ENCODE data around the gene GDPGP1. TPM values are rescaled to one million over a fixed set of nuclear protein-coding genes. Genes with fewer than 3 reads are reported as not detected.

GDPGP1 gene
- polyA plus RNA-seq, 2 of the 4 experiments (the other 2 are of a cell fraction) = 4.4 to 5.7 TPM

DNA sequence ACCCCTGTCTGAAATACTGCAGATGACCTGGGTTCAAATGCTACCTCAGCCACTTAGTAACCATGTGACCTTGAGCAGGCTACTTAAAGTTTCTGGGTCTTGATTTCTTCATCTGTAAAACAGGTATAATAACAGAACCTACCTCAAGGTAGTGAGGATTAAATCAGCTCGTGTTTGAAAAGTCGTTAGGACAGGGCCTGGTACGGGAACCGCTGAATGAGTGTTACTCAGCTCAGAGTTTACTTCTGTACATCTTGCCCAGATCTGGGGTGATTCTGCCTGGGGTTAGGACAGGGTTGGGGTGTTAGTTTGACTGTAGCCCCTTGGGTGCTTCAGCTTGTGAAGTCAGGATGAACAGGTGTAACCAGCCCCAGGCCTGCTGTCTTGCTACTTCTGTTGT, 31.1 kb upstream of the GDPGP1 start:
- TF ChIP-seq ESRRA (IDR thresholded peaks at IDR 0.05; ENCODE audit: borderline replicate concordance, low read length) (no peak), MAFK (IDR thresholded peaks at IDR 0.05; ENCODE audit: partially characterized antibody) (no peak), MYC (IDR thresholded peaks at IDR 0.05; ENCODE audit: borderline replicate concordance, low read length) (no peak), HOXA7 (CRISPR knock-in tag; IDR thresholded peaks at IDR 0.05) (no peak), SREBF2 (IDR thresholded peaks at IDR 0.05) (no peak), GATA3 (IDR thresholded peaks at IDR 0.05; ENCODE audit: borderline replicate concordance) (no peak), RNF2 (IDR thresholded peaks at IDR 0.05; ENCODE audit: borderline replicate concordance, low read depth) (no peak), TP53 (CRISPR knock-in tag; IDR thresholded peaks at IDR 0.05) (no peak), NR3C1 (IDR thresholded peaks at IDR 0.05) (no peak), CBX2 (IDR thresholded peaks at IDR 0.05; ENCODE audit: borderline replicate concordance, low read depth) (no peak), JUNB (IDR thresholded peaks at IDR 0.05) (no peak), RARB (CRISPR knock-in tag; IDR thresholded peaks at IDR 0.05) (no peak), TFCP2L1 (CRISPR knock-in tag; IDR thresholded peaks at IDR 0.05) (no peak)
- TF ChIP-seq, protein P1, sequence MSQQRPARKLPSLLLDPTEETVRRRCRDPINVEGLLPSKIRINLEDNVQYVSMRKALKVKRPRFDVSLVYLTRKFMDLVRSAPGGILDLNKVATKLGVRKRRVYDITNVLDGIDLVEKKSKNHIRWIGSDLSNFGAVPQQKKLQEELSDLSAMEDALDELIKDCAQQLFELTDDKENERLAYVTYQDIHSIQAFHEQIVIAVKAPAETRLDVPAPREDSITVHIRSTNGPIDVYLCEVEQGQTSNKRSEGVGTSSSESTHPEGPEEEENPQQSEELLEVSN (IDR thresholded peaks at IDR 0.05; ENCODE audit: borderline replicate concordance, low read depth) = no peak
- TF ChIP-seq, protein P2, sequence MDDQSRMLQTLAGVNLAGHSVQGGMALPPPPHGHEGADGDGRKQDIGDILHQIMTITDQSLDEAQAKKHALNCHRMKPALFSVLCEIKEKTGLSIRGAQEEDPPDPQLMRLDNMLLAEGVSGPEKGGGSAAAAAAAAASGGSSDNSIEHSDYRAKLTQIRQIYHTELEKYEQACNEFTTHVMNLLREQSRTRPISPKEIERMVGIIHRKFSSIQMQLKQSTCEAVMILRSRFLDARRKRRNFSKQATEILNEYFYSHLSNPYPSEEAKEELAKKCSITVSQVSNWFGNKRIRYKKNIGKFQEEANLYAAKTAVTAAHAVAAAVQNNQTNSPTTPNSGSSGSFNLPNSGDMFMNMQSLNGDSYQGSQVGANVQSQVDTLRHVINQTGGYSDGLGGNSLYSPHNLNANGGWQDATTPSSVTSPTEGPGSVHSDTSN (IDR thresholded peaks at IDR 0.05) = no peak
- TF ChIP-seq, protein P3, sequence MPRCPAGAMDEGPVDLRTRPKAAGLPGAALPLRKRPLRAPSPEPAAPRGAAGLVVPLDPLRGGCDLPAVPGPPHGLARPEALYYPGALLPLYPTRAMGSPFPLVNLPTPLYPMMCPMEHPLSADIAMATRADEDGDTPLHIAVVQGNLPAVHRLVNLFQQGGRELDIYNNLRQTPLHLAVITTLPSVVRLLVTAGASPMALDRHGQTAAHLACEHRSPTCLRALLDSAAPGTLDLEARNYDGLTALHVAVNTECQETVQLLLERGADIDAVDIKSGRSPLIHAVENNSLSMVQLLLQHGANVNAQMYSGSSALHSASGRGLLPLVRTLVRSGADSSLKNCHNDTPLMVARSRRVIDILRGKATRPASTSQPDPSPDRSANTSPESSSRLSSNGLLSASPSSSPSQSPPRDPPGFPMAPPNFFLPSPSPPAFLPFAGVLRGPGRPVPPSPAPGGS (IDR thresholded peaks at IDR 0.05) = no peak
- H3K27ac ChIP-seq = peak overlapping the region in 1 of 2 experiments; percentile 98; a peak in 2 of 6 replicates
- H3K4me1 ChIP-seq = peaks cover 34% of the 10 kb centered on the region
- DNase-seq (ENCODE audit: low read depth in 1 of 2, low spot score in 1 of 2) = no peak
- H3K4me3 ChIP-seq = no peak overlapping the region; the same call in 2 of the 3 replicates
- CTCF ChIA-PET = interaction anchor here (1.0 to 36.4 kb wide), 7 partner anchors 11 to 57 kb away, joined by 3 to 732 read pairs (median 4); partner anchors contain the start of gene TTLL13
- no peaks in the 10 kb centered on the region for H3K9me3 ChIP-seq
- 90% methylated on average over 4 of the region's 4 CpGs for WGBS (ENCODE audit: missing lambda C conversion rate)
- POLR2A ChIA-PET = interaction anchor here (0.7 kb wide), 1 partner anchor 11 kb away, joined by 3 read pairs; no protein-coding TSS in a partner anchor
- no peak for FAIRE-seq
- peak overlapping the region; percentile 85 for H3K4me2 ChIP-seq
- no peak for ATAC-seq

DNA sequence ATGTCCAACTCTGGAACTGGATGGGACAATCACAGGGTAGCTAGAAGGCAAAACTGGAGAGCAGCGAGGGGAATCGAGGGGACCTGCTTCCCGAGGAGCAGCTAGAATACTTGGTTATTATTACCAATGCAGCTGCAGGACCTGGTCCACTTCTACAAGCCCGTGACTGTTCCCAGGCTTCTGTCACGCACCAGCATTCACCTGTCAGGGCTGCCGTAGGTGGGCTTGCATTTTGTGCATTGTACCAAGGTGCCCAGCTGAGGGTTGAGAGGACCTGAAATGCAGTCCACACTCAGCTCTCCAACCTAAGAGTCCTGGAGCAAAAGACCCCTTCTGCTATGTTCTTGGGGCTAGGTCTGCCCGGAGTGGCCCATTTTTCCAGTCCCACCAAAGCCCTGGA, 30.5 kb upstream of the GDPGP1 start:
- Histone ChIP-seq H3K4me3 (no peak overlapping the region), H3K9me3 (no peaks in the 10 kb centered on the region), H3K4me2 (peak overlapping the region; percentile 85), H3K27ac (0 out of 6 replicates have a peak overlapping the region, but pooled peaks of 1 of the 2 experiments have one; percentile 10), H3K4me1 (peaks cover 29% of the 10 kb centered on the region)
- ATAC-seq (no peak), FAIRE-seq (no peak), DNase-seq (ENCODE audit: low read depth in 1 of 2, low spot score in 1 of 2) (no peak)
- POLR2A ChIA-PET = no interaction called here
- 95% methylated on average over 7 of the region's 7 CpGs for WGBS (ENCODE audit: missing lambda C conversion rate)
- CTCF ChIA-PET = interaction anchor here (0.9 to 36.4 kb wide), 8 partner anchors 12 to 90 kb away, joined by 3 to 732 read pairs (median 6); partner anchors contain the start of genes CIB1, GDPGP1 and TTLL13
- TF ChIP-seq, protein P4, sequence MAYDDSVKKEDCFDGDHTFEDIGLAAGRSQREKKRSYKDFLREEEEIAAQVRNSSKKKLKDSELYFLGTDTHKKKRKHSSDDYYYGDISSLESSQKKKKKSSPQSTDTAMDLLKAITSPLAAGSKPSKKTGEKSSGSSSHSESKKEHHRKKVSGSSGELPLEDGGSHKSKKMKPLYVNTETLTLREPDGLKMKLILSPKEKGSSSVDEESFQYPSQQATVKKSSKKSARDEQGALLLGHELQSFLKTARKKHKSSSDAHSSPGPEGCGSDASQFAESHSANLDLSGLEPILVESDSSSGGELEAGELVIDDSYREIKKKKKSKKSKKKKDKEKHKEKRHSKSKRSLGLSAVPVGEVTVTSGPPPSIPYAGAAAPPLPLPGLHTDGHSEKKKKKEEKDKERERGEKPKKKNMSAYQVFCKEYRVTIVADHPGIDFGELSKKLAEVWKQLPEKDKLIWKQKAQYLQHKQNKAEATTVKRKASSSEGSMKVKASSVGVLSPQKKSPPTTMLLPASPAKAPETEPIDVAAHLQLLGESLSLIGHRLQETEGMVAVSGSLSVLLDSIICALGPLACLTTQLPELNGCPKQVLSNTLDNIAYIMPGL (CRISPR knock-in tag; IDR thresholded peaks at IDR 0.05; ENCODE audit: borderline replicate concordance) = no peak
- no peak for TF ChIP-seq EHMT2 (IDR thresholded peaks at IDR 0.05; ENCODE audit: low read depth)
- TF ChIP-seq RNF2 (IDR thresholded peaks at IDR 0.05; ENCODE audit: borderline replicate concordance, low read depth) = no peak
- no peak for TF ChIP-seq FOSL2 (IDR thresholded peaks at IDR 0.05)
- TF ChIP-seq FOSL2 (CRISPR knock-in tag; IDR thresholded peaks at IDR 0.05) = no peak
- no peak for TF ChIP-seq HOXB5 (CRISPR knock-in tag; IDR thresholded peaks at IDR 0.05)
- TF ChIP-seq, protein P1 (IDR thresholded peaks at IDR 0.05; ENCODE audit: borderline replicate concordance, low read depth) = no peak
- no peak for TF ChIP-seq PHF8 (IDR thresholded peaks at IDR 0.05; ENCODE audit: borderline replicate concordance, low read depth)
- TF ChIP-seq RARB (CRISPR knock-in tag; IDR thresholded peaks at IDR 0.05) = no peak
- no peak for TF ChIP-seq HEYL (CRISPR knock-in tag; IDR thresholded peaks at IDR 0.05)
- TF ChIP-seq POLR2AphosphoS2 (conservative IDR thresholded peaks at IDR 0.05; ENCODE audit: low read length) = no peak
- TF ChIP-seq HOXA7 (CRISPR knock-in tag; IDR thresholded peaks at IDR 0.05) = no peak
- TF ChIP-seq RCOR1 (IDR thresholded peaks at IDR 0.05; ENCODE audit: low read depth, low read length) = no peak
- TF ChIP-seq, protein P5, sequence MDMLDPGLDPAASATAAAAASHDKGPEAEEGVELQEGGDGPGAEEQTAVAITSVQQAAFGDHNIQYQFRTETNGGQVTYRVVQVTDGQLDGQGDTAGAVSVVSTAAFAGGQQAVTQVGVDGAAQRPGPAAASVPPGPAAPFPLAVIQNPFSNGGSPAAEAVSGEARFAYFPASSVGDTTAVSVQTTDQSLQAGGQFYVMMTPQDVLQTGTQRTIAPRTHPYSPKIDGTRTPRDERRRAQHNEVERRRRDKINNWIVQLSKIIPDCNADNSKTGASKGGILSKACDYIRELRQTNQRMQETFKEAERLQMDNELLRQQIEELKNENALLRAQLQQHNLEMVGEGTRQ (IDR thresholded peaks at IDR 0.05) = no peak
- TF ChIP-seq HOXB13 (CRISPR knock-in tag; IDR thresholded peaks at IDR 0.05; ENCODE audit: low read depth) = no peak
- no peak for TF ChIP-seq CHD2 (IDR thresholded peaks at IDR 0.05; ENCODE audit: low read length, partially characterized antibody)
- no peak for TF ChIP-seq TFCP2L1 (CRISPR knock-in tag; IDR thresholded peaks at IDR 0.05)
